IMR-90 (cell line): ENCODE data around the gene ABCA9. TPM values are rescaled to one million over a fixed set of nuclear protein-coding genes. Genes with fewer than 3 reads are reported as not detected.

ENCODE experiments used
- ATAC-seq: fragments of 200-7000 bp; cut with Tn5 transposase; 2 replicates; pipeline ENCODE4 v1.9.1; 2020; ENCODE audit warnings: low read depth, mild to moderate bottlenecking, moderate library complexity
- BruUV-seq: library from RNA; stranded (reverse); fragments of 400-500 nt; replicated peaks from 2 replicates; lab custom pipeline; 2021; lab: Mats Ljungman, UMichigan
- CTCF ChIA-PET: fragments of 300-600 bp; formaldehyde crosslinking; extraction: SDS; loops from one replicate; lab custom pipeline; 2021; ENCODE audit warnings: antibody characterized with exemption; lab: Yijun Ruan, JAX
- POLR2A ChIA-PET: fragments of 300-600 bp; sonication (Branson Sonifier 250); formaldehyde crosslinking; loops from one replicate; lab custom pipeline; 2022; ENCODE audit warnings: antibody characterized with exemption; ENCODE audit not compliant: unreplicated experiment; lab: Charles Lee
- DNase-seq: peaks from one replicate; pipeline ENCODE4 v3.0.0; 2013
- H2AFZ ChIP-seq: replicated peaks from 2 replicates; pipeline ENCODE3; 2013; ENCODE audit warnings: low read length, mild to moderate bottlenecking; ENCODE audit not compliant: poor library complexity
- H2AK5ac ChIP-seq: 2 replicates; pipeline ENCODE4 v1.6.1; 2013; ENCODE audit warnings: low read depth, low read length, inconsistent platforms
- H2AK9ac ChIP-seq: replicated peaks from 2 replicates; pipeline ENCODE3; 2013; ENCODE audit warnings: mild to moderate bottlenecking, low read depth, low read length, moderate library complexity; ENCODE audit not compliant: poor library complexity
- H2BK120ac ChIP-seq: 2 replicates; pipeline ENCODE4 v1.6.1; 2013; ENCODE audit warnings: low read depth, low read length, inconsistent platforms
- H2BK15ac ChIP-seq: 3 replicates; pipeline ENCODE4 v1.6.1; 2013; ENCODE audit warnings: low read depth, low read length, inconsistent platforms
- H2BK20ac ChIP-seq: 2 replicates; pipeline ENCODE4 v1.6.1; 2013; ENCODE audit warnings: low read depth, mild to moderate bottlenecking, inconsistent platforms, low read length, moderate library complexity
- H2BK5ac ChIP-seq: 2 replicates; pipeline ENCODE4 v1.6.1; 2013; ENCODE audit warnings: mild to moderate bottlenecking, low read depth, low read length, inconsistent platforms; ENCODE audit not compliant: poor library complexity, severe bottlenecking
- H3K14ac ChIP-seq: replicated peaks from 2 replicates; pipeline ENCODE4 v1.6.1; 2013; ENCODE audit warnings: low read depth, low read length, inconsistent platforms
- H3K18ac ChIP-seq: 2 replicates; pipeline ENCODE4 v1.6.1; 2013; ENCODE audit warnings: low read depth, low read length, control low read depth
- H3K23ac ChIP-seq: 2 replicates; pipeline ENCODE4 v1.6.1; 2013; ENCODE audit warnings: low read depth, low read length, inconsistent platforms
- H3K27ac ChIP-seq: 2 replicates; pipeline ENCODE4 v1.5.1; 2013; ENCODE audit warnings: mild to moderate bottlenecking, control low read depth, low read length; ENCODE audit not compliant: insufficient read depth
- H3K27me3 ChIP-seq: 2 replicates; pipeline ENCODE4 v1.6.1; 2013; ENCODE audit warnings: low read length; ENCODE audit not compliant: control insufficient read depth, insufficient read depth
- H3K36me3 ChIP-seq: 2 replicates; pipeline ENCODE4 v1.6.1; 2013; ENCODE audit warnings: low read length, mixed read lengths; ENCODE audit not compliant: control insufficient read depth, insufficient read depth
- H3K4ac ChIP-seq: 2 replicates; pipeline ENCODE4 v1.6.1; 2013; ENCODE audit warnings: low read depth, low read length, inconsistent platforms
- H3K4me1 ChIP-seq: 2 replicates; pipeline ENCODE4 v1.6.1; 2013; ENCODE audit warnings: low read length, mixed read lengths; ENCODE audit not compliant: control insufficient read depth, insufficient read depth
- H3K4me2 ChIP-seq: 2 replicates; pipeline ENCODE4 v1.6.1; 2013; ENCODE audit warnings: low read depth, mild to moderate bottlenecking, control low read depth, low read length, moderate library complexity
- H3K4me3 ChIP-seq: 2 replicates; pipeline ENCODE4 v1.5.1; 2013; ENCODE audit warnings: low read depth, mild to moderate bottlenecking, control low read depth, low read length, moderate library complexity; ENCODE audit not compliant: insufficient read depth
- H3K56ac ChIP-seq: 2 replicates; pipeline ENCODE4 v1.6.1; 2013; ENCODE audit warnings: low read length, inconsistent platforms; ENCODE audit not compliant: insufficient read depth; ENCODE audit errors: extremely low read depth
- H3K79me1 ChIP-seq, 2 experiments: 2 replicates each; pipeline ENCODE4 v1.6.1; 2013; ENCODE audit warnings: low read length in 2 of 2, inconsistent platforms in 1 of 2, low read depth in 1 of 2
- H3K9ac ChIP-seq: 2 replicates; pipeline ENCODE4 v1.6.1; 2013; ENCODE audit warnings: low read depth, low read length, control low read depth
- H3K9me1 ChIP-seq: 2 replicates; pipeline ENCODE4 v1.6.1; 2013; ENCODE audit warnings: low read length, inconsistent platforms; ENCODE audit not compliant: insufficient read depth
- H3K9me3 ChIP-seq: 2 replicates; pipeline ENCODE4 v1.6.1; 2013; ENCODE audit warnings: low read length; ENCODE audit not compliant: control insufficient read depth, insufficient read depth
- H4K20me1 ChIP-seq: 2 replicates; pipeline ENCODE4 v1.6.1; 2013; ENCODE audit warnings: low read length, inconsistent platforms; ENCODE audit not compliant: insufficient read depth
- H4K5ac ChIP-seq: 2 replicates; pipeline ENCODE4 v1.6.1; 2013; ENCODE audit warnings: mild to moderate bottlenecking, low read depth, low read length, control low read depth
- H4K8ac ChIP-seq, 2 experiments: 2 replicates each; pipeline ENCODE4 v1.6.1; 2013; ENCODE audit warnings: low read depth in 2 of 2, low read length in 2 of 2, control low read depth in 1 of 2, inconsistent platforms in 1 of 2
- H4K91ac ChIP-seq: 2 replicates; pipeline ENCODE4 v1.6.1; 2013; ENCODE audit warnings: low read depth, low read length, inconsistent platforms; ENCODE audit not compliant: insufficient read depth
- NFE2L2 ChIP-seq: fragments of 150-350 bp; IDR thresholded peaks from 2 replicates; pipeline ENCODE4 v1.6.1; 2016; ENCODE audit warnings: low read depth, mild to moderate bottlenecking, low read length
- POLR2A ChIP-seq: IDR thresholded peaks from 2 replicates; pipeline ENCODE4 v1.6.1; 2012; ENCODE audit warnings: mild to moderate bottlenecking, low read depth, low read length
- WGBS, 2 experiments: methylation state at CpG; one replicate each; pipeline versions ENCODE4 v1.1.5 to v1.1.7; 2013; ENCODE audit warnings: missing lambda C conversion rate in 2 of 2; ENCODE audit not compliant: insufficient read length in 1 of 2; ENCODE audit errors: extremely low coverage in 2 of 2; 5-methylcytosine and 5-hydroxymethylcytosine counted together
- dilution Hi-C: fragments of 300-500 bp; cut with HindIII; formaldehyde crosslinking; loops from one replicate; pipeline ENCODE4 v1.14.3; 2018; ENCODE audit warnings: low sequenced_read_pairs; ENCODE audit not compliant: unreplicated experiment
- in situ Hi-C: fragments of 300-500 bp; cut with MboI; formaldehyde crosslinking; loops from 3 replicates; pipeline ENCODE4 v1.14.3; 2019; ENCODE audit warnings: low sequenced_read_pairs, inconsistent platforms, mixed read lengths
- intact Hi-C: fragments of 100-400 bp; cut with micrococcal nuclease; formaldehyde crosslinking; loops from 2 replicates; pipeline ENCODE4 v1.10.0; 2022
- polyA plus RNA-seq, 3 experiments: library from polyadenylated mRNA; depleted of rRNA; stranded (reverse); fragments of >200 nt; gene quantifications; 2 replicates each; pipeline ENCODE4 v1.2.3, GENCODE V29; 2012; ENCODE audit warnings: low replicate concordance in 1 of 3
- total RNA-seq: library from RNA; depleted of rRNA; stranded (reverse); fragments of >200 nt; gene quantifications from 2 replicates; pipeline ENCODE4 v1.2.3, GENCODE V29; 2012
- TF ChIP-seq, protein P1 (sequence below): fragments of 150-350 bp; IDR thresholded peaks from 2 replicates; pipeline ENCODE4 v1.6.1; 2016; ENCODE audit warnings: low read depth, mild to moderate bottlenecking, low read length, moderate library complexity, borderline replicate concordance

The ABCA9 gene
- total and polyA plus RNA-seq, 2 of the 4 experiments (the other 2 are of a cell fraction), result under 0.01 TPM; not detected in 1

DNA sequence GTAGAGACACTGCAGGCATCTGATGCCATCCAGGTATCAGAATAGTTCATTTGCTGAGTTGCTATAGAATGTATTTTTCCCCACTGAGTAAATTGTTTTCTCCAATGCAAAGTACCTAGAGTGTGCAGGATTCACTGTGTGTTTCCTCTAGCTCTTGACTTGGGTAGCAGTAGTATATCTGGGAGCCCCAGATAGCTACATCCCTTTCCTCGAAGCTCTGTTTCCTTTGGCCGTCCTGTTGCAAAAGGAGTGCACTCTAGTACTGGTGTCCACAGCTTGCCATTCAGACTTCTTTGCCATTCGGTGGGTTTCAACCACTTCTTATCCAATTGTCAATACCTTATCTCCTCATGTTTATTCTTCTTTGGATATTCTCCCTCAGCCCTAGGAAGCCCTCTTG, 118.3 kb downstream of the ABCA9 start:
- Histone ChIP-seq H3K14ac (no peak overlapping the region), H2BK120ac (no peak overlapping the region), H2BK15ac (no peak overlapping the region), H3K4me1 (no peaks in the 10 kb centered on the region), H3K18ac (no peak overlapping the region), H3K4me3 (no peak overlapping the region), H3K27ac (no peak overlapping the region), H4K5ac (no peak overlapping the region), H3K9me1 (no peaks in the 10 kb centered on the region), H3K27me3 (no peaks in the 10 kb centered on the region), H2BK5ac (no peak overlapping the region), H3K36me3 (no peaks in the 10 kb centered on the region), H4K91ac (no peak overlapping the region), H3K4me2 (no peak overlapping the region), H3K79me1 (no peaks in the 10 kb centered on the region), H2BK20ac (no peak overlapping the region), H3K23ac (no peak overlapping the region), H3K4ac (no peak overlapping the region), H3K9me3 (no peaks in the 10 kb centered on the region), H3K9ac (no peak overlapping the region), H2AK5ac (no peak overlapping the region), H2AFZ (no peak overlapping the region), H4K8ac (no peak overlapping the region), H2AK9ac (no peak overlapping the region), H4K20me1 (no peaks in the 10 kb centered on the region), H3K56ac (no peak overlapping the region)
- no TSS peak for BruUV-seq
- CTCF ChIA-PET, result interaction anchor here (0.6 kb wide), 1 partner anchor 17 kb away, joined by 3 read pairs; no protein-coding TSS in a partner anchor
- dilution Hi-C loops (no loop called here), in situ Hi-C loops (no loop called here), intact Hi-C loops (no loop called here)
- no peak for DNase-seq
- POLR2A ChIA-PET, result no interaction called here
- 82% methylated on average over 3 of the region's 3 CpGs; no CpG with 5 or more reads in 1 of the 2 experiments for whole genome bisulfite sequencing, 2 experiments
- ATAC-seq, result no peak
- TF ChIP-seq, protein P1, sequence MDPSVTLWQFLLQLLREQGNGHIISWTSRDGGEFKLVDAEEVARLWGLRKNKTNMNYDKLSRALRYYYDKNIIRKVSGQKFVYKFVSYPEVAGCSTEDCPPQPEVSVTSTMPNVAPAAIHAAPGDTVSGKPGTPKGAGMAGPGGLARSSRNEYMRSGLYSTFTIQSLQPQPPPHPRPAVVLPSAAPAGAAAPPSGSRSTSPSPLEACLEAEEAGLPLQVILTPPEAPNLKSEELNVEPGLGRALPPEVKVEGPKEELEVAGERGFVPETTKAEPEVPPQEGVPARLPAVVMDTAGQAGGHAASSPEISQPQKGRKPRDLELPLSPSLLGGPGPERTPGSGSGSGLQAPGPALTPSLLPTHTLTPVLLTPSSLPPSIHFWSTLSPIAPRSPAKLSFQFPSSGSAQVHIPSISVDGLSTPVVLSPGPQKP, result no peak
- TF ChIP-seq POLR2A (no peak), NFE2L2 (no peak)
